ENCODE measurements around the gene TRAPPC11.
"Not testable (repeated sequence)": the region's sequence is repeated elsewhere in the genome, so short reads cannot be mapped to it uniquely, and the experiment has no call there.

TRAPPC11 gene

DNA sequence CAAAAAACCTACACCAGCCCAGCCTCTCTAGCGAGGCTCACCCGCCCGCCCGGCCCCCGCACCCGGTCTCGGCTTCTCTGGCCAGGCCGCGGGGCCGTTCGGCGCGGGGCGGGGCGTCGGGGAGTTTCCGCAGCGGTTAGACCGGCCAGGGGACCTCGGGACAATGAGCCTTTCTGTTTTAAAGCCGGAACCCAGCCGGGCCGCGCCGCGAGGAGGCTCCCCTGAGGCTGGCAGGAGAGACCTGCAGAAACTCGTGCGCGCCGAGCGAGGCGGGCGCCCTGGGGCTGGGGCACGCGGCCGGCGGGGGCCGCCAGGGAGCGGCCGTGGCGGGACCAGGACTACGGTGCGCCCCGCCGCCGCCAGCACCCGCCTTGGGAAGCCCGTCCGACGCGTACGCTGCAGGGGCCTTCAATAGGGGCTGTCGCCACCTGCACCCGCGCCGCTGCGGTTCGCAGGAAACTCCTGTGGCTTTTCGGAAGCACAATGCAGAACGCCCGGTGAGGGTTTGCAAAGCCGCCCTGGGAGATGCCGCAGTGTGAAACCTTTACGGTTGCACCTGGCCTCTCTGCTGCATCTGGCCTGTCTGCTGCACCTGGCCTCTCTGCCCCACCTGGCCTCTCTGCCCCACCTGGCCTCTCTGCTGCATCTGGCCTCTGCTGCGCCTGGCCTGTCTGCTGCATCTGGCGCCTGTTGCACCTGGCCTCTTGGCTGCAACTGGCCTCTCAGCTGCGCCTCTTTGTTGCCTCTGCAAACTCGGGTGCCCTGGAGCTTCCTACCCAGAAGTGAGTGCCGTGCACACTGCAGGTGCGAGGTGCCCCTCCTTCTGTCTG, 63.9 kb downstream of the TRAPPC11 start:
- peak; percentile 5 for DNase-seq

DNA sequence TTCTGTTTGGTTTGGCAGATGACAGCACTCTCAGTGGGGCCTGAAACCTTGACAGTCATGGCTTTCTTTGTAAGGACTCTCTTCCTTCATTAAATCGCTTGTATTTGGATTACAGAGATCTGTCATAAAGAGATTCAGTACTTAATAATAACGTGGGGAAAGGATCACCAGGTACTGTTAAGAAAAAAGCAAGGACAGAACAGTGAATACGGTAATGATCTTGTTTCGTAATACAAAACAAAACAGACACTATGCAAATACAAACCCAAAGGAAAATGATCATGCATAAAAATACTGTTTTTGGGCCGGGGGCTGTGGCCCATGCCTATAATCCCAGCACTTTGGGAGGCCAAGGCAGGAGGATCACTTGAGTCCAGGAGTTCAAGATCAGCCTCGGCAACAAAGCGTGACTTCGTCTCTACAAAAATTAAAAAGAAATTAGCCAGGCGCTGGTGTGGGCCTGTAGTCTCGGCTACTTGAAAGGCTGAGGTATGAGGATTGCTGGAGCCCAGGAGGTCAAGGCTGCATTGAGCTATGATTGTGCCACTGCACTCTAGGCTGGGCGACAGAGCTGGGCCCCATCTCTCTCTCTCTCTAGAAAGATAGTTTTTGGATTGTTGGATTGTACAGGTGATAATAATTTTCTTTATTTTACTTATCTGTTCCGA, 64.6 kb downstream of the TRAPPC11 start:
- no peak for DNase-seq

DNA sequence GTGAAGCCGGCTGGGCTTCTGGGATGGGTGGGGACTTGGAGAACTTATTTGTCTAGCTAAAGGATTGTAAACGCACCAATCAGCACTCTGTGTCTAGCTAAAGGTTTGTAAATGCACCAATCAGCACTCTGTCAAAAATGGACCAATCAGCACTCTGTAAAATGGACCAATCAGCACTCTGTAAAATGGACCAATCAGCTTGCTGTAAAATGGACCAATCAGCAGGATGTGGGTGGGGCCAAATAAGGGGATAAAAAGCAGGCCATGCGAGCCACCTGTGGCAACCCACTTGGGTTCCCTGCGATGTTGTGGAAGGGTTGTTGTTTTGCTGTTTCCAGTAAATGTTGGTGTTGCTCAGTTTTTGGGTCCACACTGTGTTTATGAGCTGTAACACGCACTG, 66.5 kb downstream of the TRAPPC11 start:
- DNase-seq: not testable (repeated sequence)

DNA sequence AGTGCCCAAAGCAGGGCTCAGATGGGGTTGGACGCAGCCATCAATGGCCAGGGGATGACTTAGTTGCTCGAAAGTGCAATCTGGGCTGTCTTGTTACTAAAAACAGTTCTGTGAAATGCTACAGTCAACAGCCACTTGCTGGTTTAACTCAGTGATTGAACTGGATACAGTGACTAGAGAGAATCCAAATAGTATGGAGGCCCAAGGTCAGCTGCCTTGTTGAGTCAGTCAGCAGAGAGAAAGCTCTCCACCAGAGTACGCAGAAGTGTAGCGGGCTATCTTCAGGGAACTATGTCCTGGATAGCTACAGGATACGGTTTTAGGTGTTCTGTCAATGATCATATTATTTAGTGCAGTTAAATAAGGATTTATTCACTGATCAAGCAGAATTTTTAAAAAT, 68.4 kb downstream of the TRAPPC11 start:
- no peak for DNase-seq

DNA sequence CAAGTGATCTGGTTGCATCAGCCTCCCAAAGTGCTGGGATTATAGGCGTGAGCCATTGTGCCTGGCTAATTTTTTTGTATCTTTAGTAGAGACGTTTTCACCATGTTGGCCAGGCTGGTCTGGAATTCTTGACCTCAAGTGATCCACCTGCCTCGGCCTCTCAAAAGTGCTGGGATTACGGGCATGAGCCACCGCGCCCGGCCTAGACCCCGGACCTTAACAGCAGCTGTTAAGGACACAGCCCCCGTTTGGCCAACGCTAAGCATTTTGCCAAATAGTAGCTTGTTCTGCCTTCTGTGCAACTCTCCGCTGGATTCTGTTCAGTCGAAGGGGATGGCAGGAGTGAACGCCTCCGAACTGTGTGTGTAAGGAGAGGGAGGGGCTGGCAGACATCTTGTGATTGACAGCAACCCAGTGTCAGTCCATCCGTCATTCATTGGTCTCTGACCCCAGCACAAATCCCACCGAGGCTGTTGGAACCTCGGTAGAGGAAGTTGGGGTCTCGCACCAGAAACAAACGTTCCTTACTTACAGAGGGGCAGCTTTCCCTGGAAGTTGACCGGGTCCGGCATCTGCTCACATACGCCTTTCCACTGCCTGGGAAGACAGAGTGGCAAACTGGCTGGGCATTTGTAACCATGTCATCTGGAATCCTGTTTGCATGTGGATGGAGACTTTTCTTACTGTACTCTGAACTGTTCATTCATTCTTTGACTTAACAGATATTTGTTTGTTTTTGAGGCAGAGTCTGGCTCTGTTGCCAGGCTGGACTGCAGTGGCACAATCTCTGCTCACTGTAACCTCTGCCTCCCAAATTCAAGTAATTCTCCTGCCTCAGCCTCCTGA, 69.4 kb downstream of the TRAPPC11 start:
- no peak for DNase-seq

DNA sequence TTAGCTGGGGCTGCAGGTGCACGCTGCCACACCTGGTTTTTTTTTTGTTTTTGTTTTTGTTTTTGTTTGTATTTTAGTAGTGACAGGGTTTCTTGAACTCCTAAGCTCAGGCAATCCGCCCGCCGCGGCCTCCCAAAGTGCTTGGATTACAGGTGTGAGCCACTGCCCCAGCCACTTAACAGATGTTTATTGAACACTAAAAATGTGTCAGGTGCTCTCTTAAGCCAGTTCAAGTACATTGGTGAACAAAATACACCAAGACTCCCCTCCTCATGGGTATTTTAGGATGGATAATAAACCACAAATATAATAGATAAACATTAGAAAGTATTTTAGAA, 69.9 kb downstream of the TRAPPC11 start:
- no peak for DNase-seq

DNA sequence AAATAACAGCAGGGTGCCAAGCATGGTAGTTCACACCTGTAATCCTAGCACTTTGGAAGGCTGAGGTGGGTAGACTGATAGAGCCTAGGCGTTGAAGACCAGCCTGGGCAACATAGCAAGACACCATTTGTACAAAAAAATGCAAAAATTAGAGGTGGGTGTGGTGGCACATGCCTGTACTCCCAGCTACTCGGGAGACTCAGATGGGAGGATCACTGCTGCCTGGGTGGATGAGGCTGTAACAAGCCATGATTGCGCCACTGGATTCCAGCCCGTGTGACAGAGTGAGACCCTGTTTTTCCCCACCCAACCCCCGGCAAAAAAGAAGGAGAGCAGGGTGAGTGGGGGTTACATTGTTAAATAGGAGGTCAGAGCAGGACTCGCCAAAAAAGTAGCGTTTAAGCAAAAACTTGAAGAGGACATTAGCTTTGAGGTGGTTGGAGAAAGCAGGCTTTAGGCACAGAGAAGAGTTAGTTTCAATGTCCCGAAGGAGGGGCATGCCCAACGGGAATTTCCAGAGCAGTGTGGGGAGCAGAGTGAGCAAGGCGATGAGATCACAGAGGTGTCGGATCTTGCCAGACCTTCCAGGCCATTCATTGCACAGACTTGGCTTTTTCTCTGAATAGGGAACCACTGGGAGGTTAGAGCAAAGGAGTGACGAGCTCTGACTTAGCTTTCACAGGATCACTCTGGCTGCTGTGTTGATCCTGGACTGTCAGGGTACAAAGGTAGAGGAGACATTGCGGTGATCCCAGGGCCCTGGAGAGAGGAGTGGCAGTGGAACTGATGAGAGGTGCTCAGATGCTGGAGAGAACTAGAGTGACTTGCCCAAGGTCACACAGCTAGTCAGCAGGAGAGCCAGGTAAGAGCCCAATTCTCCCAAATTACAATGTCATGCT, 70.6 kb downstream of the TRAPPC11 start:
- peak; percentile 3 for DNase-seq

DNA sequence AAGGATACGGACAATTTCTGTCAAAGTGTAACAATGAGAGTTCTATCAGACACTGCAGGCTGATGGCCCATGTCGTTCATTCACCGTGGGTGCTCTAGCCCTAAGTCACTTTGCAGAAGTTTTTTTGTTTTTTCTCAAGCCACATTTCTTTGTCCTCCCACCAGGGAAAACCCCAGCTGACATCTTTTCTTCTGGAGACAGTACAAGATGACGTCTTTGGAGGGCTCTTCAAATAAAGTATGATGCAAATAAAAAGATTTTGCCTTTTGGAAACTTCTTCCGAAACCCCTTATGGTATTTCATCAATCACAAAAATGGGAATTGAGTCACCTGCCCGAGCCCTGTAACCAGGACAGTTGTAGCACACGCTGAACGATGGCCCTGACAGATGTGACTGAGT, 73.2 kb downstream of the TRAPPC11 start:
- DNase-seq: no peak

DNA sequence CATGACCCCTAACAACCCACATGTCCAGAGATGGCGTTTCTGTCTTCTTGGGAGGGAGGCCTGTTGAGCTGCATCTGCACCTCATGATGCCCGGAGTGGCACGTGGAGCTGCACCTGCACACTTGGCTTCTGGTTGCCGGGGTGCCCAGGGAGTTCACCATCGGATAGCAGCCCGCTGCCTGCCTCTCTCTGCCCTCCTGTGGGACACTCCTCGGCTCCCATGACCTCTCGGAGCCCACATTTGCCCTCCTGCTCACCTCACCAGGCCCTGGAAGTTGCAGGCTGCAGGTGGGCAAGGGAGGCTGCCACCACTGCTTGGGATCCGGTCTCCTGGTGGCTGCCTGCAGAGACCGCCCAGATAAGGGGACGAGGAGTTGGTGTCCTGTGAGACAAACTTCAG, 74.1 kb downstream of the TRAPPC11 start:
- DNase-seq: no peak

DNA sequence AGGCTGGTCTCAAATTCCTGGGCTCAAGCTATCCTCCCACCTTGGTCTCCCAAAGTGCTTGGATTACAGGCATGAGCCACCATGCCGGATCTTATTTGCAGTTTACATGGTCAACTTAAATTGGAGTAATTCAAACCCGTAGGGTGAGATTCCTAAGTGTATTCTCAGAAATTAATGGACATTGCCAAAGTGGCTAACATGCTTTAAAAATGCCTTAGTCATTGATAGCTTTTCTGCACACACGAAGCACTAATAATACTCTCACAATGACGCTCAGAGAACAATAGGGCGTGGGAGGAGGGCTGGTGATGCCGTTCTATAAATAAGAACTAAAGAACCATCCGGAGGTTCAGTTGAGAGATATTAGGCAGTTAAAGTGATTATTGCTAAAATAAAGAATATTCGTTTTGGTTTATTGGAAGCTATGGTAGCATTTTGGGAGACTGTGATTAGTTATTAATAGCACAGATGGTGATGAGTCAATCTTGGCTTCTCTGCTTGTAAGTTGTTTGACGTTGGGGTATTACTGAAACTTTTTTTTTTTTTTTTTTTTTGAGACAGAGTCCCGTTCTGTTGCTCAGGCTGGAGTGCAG, 79.1 kb downstream of the TRAPPC11 start:
- DNase-seq: no peak

DNA sequence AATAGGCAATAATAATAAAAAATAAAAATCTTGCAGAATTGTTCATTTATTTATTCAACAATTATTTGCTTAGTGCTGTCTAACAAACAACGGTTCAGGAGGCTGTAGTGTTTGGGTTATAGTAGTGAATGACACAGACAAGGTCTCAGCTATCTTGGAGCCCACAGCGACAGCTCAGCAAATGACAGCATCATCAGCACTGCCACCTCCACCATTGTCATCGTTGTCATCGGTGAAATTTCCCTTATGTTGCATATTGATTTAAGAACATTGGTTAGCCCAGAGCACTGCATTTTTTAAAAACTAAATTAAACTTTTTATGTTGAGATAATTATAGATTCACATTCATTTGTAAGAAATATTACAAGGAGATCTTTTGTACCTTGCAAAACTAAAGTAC, 79.9 kb downstream of the TRAPPC11 start:
- no peak for DNase-seq

DNA sequence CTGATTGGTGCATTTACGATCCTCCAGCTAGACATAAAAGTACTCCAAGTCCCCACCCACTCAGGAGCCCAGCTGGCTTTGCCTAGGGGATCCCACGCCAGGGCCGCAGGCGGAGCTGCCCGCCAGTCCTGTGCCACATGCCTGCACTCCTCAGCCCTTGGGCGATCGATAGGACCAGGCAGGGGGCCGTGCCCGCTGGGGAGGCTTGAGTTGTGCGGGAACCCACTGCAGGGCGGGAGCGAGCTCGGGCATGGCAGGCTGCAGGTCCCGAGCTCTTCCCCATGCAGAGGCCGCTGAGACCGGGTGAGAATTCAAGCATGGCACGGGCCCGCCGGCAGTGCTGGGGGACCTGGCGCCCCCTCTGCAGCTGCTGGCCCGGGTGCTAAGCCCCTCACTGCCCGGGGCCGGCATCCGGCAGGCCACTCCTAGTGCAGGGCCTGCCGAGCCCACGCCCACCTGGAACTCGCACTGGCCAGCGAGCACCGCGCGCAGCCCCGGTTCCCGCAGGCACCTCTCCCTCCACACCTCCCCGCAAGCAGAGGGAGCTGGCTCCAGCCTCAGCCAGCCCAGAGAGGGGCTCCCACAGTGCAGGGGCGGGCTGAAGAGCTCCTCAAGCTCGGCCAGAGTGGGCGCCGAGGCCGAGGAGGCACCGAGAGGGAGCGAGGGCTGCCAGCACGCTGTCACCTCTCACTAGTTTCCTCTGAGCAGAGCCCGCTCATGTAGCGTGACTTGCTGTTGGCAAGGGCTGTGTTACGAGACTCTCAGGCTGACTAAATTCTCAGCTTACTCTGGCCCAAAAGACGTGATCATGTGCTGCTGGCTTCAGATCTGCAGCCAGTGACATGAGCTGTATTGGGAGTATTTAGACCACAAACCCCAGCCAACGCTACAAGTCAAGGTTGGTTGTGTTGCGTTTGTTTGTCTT, 87.5 kb downstream of the TRAPPC11 start:
- DNase-seq: peak; percentile 15

DNA sequence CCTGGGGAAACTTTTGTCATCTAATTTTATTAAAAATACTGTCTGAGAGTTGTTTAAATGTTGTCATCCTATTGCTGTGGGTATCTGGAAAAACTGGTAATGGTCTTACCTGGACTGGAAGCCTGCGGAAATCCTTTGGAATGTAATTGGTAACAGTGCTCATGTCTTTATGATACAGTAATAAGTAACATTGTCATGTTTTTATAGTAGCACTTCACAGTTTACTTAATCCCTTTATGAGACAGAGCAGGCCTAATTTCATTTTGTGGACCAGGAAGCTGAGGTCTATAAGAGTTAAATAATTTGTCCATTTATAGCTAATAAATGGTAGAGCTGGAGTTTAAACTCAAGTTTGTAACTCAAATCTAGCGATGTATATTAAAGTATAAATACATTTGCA, 88.3 kb downstream of the TRAPPC11 start:
- no peak for DNase-seq

DNA sequence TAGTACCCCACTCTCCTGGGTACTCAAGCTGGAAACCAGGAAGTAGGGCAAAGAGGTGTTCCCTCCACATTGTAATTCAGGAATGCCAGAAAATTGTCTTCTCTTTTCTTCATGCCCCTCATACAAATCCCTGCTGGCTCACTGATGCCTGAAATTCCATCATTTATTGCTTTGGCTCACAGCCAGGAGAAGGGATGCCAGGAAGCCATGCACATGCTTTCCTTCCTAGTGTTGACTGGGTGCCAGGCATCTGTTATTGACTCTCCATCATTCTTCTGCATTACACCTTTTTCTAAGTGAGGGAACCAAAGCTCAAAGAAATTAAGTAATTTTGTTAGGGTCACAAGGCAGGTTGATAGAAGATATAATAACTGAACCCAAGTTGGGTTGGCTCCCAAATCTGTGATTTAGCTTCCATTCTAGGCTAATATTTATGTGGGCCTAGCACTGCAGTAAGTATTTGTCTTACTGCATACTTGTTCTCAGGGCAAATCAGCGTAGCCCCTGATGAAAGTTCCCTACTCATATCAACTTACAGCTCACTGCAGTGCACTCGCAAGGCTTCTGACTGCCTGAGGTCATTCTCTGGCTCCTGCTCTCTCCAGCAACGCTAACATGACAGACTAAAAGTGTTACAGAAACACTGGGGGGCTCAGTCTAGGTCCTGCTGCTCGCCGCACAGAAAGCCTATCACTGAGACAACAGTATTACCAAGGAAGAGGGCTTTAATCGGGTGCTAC, 89.0 kb downstream of the TRAPPC11 start:
- no peak for DNase-seq

DNA sequence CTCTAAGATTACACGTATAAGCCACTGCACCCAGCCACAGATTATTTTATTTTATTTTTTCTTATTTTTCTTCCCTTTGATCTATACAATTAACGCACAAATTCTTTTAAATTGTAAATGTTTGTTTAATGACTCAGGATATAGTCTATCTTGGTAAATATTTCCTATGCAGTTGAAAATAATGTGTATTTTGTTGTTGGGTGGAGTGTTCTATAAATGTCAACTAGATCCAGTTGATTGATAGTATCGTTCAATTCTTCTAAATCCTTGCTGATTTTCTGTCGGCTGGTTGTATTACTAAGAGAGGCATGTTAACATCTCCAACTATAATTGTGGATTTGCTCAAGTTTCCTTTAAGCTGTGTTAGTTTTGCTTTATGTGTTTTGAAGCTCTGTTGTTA, 92.0 kb downstream of the TRAPPC11 start:
- DNase-seq: no peak

DNA sequence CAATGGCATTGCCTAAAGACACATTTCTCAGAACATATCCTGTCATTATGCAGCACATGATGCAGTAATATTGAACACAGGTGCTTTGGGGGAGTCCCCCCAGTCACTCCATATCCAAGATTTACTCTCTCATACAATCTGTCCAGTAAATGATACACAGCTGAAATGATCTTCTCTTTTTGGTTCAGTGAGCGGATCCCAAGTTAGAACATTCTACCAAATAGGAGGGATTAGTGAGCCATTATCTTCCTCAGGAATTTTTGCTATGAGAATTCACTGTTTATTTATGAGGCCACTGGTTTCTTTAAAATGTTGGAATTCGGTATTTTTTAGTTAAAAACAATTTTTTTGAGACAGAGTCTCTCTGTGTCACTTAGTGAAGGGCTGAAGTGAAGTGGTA, 96.5 kb downstream of the TRAPPC11 start:
- DNase-seq: no peak

DNA sequence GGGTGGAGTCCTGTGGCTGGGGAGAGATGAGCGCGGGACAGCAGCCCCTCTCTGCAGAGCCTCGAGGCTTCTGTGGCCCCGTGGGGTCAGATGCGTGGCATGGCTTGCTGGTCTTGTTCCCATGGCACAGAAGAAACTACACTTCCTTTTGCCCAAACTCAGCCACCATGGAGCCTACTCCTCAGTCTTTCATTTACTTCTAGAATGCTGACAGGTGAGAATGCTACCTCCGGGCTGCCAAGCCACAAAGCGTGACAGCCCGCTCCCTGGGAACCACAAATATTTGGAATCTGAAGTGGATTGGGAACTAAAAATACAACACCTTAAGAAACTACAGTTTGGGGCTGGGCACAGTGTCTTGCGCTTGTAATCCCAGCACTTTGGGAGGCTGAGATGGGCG, 98.0 kb downstream of the TRAPPC11 start:
- peak; percentile 8 for DNase-seq

DNA sequence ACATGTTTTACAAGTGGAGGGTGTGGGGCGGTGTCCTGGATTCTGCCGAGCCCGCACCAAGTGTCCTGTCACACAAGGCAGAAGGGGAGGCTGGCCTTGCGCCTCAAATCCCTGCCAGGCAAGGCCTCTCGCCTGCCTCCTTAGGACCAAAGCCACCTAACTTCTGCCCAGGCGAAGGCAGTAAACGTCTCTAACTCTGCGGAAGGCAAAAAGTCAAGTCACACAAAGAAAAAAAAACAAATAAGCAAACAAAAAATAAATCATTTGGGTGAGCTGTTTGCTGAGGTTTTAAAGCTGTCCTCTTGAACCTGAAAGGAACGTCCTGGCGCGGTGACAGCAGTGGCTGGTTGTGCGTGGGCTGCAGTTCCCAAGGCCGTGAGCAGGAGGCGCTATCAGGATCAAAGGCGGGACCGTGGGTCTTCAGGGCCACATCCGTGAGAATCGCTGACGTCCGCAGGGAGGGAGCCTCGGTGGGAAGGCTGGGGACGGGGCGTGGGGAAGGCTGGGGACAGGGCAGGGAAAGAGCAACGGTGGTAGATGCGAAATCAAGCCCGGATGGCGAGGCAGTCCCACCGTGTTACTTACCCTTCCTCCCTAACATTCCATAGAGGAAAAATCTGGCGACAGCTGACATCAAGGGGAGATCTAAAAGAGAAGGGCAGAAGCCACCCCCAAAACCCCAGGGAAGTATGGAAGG, 99.1 kb downstream of the TRAPPC11 start:
- no peak for DNase-seq

DNA sequence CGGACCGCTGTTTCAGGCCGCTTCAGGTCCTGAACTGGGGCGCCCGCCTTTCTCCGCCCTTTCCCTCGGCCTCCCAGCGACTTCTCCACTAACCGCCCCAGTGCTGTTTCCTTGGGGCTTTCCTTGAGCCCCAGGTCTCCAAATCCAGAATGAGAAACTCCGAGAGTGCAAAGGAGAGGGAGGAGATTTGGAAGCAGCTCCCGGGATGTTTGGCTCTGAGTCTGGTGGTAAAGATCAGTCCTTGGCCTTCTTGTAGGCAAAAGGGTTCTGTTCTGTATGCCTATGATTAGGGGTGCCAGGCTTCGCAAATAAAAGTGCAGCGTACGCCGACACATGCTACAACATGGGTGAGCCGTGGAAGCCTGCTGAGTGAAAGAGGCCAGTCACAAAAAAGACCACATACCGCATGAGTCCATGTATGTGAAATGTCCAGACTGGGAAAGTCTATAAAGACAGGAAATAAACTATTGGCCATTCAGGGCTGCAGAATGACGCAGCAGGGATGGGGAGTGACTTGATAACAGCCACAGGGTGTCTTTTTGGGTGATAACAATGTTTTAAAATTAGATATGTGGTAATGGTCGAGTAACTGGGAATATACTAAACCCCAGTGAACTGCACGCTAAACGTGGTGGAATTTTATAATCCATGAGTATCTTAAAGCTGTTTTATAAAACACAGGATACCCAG, 99.8 kb downstream of the TRAPPC11 start:
- no peak for DNase-seq
